Transverse colon (tissue), 4 donors: ENCODE data around the gene THSD4. TPM values are rescaled to one million over a fixed set of nuclear protein-coding genes. Genes with fewer than 3 reads are reported as not detected.
A peak's percentile ranks its signal among the peaks of the same experiment; 100 is the strongest.

Source experiments
- DNase-seq: peaks from one replicate; pipeline ENCODE4 v3.0.0-alpha.2; 2019
- H3K27ac ChIP-seq, 4 donors: fragments of 200-600 bp; sonication (generic); 2 replicates each; pipeline ENCODE4 v1.5.1; 2016 to 2018; ENCODE audit warnings: inconsistent platforms in 4 of 4
- H3K27me3 ChIP-seq: fragments of 200-600 bp; sonication (generic); 2 replicates; pipeline ENCODE4 v1.5.1; 2017; ENCODE audit warnings: inconsistent platforms
- H3K36me3 ChIP-seq, 4 donors: fragments of 200-600 bp; sonication (generic); 2 replicates each; pipeline ENCODE4 v1.5.1; 2017 to 2019; ENCODE audit warnings: inconsistent platforms in 4 of 4
- H3K4me1 ChIP-seq, 4 donors: fragments of 200-600 bp; sonication (generic); 2 replicates each; pipeline ENCODE4 v1.5.1; 2017 to 2020; ENCODE audit warnings: inconsistent platforms in 4 of 4
- H3K4me3 ChIP-seq, 4 donors: fragments of 200-600 bp; sonication (generic); 1 replicate in 1 of 4; 2 replicates in 3 of 4; pipeline versions ENCODE4 v1.5.1 to v1.6.1; 2017 to 2019; ENCODE audit warnings: inconsistent platforms in 4 of 4
- H3K9me3 ChIP-seq, 2 donors: fragments of 200-600 bp; sonication (generic); 2 replicates each; pipeline ENCODE4 v1.5.1; 2017 to 2019; ENCODE audit warnings: inconsistent platforms in 2 of 2
- EP300 ChIP-seq: sonication (generic); formaldehyde crosslinking; IDR thresholded peaks from one replicate; pipeline ENCODE4 v1.6.1; 2017; ENCODE audit warnings: antibody characterized with exemption, low read depth
- POLR2A ChIP-seq: fragments of 450-650 bp; IDR thresholded peaks from one replicate; pipeline ENCODE4 v1.6.1; 2016; ENCODE audit warnings: antibody characterized with exemption, mild to moderate bottlenecking, moderate library complexity
- POLR2AphosphoS5 ChIP-seq, 3 donors: sonication (generic); formaldehyde crosslinking; IDR thresholded peaks; one replicate each; pipeline ENCODE4 v1.6.1; 2016; ENCODE audit warnings: antibody characterized with exemption in 3 of 3
- WGBS, 2 donors: methylation state at CpG; one replicate each; pipeline ENCODE4 v1.1.5; 2018; ENCODE audit warnings: low coverage in 1 of 2; 5-methylcytosine and 5-hydroxymethylcytosine counted together
- in situ Hi-C, 4 donors: fragments of 200-750 bp; cut with MboI; loops; one replicate each; pipeline versions ENCODE4 v1.15.0 to v1.15.1; 2017; ENCODE audit warnings: low sequenced_read_pairs in 3 of 4, low pct_ligation_motif_present in 1 of 4, low pct_unique_long_range_greater_than_20kb in 1 of 4
- intact Hi-C: fragments of 100-400 bp; cut with DNase I; formaldehyde crosslinking; loops from one replicate; pipeline ENCODE4 v1.15.1; 2023; ENCODE audit warnings: low total_unique reads
- total RNA-seq, 4 donors: library from RNA; depleted of rRNA; stranded (reverse); fragments of >200 nt; gene quantifications; one replicate each; pipeline ENCODE4 v1.1.0, GENCODE V29; 2016
- TF ChIP-seq, protein P1 (sequence below), 5 experiments: fragments of 200-600 bp in 3 of 5; fragments of 450-650 bp in 2 of 5; sonication (generic) in 3 of 5; IDR thresholded peaks; 1 replicate in 2 of 5; 2 replicates in 3 of 5; pipeline ENCODE4 v1.5.1; 2016 to 2017; ENCODE audit warnings: antibody characterized with exemption in 5 of 5, inconsistent platforms in 3 of 5, mild to moderate bottlenecking in 2 of 5, moderate library complexity in 1 of 5

Gene THSD4
- total RNA-seq, 4 donors from 2014 or later, result 13.3 to 57.2 (median 47.4) TPM

DNA sequence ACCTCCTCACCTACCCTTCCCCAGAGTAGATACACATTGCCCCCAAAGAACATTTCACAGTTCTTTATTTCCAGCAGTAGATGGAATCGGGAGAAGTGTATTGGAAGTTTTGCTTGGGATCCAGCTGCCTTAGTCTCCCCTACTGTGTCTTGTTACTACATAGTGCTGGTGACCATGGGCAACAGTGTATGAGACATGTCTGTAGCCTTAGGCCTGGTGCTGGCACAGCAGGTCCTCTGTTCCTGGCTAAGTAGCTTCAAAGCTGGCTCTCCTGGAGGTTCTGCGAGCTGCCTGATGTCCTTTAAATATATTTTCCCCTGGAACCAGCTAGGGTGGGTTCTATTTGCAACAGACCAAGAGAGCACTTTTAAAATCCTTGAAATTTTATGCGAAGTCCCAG is 174.7 kb downstream of the THSD4 start:
- no peaks in the 10 kb centered on the region for H3K27me3 ChIP-seq
- no peak overlapping the region for H3K27ac ChIP-seq
- no peaks in the 10 kb centered on the region for H3K9me3 ChIP-seq
- peaks cover 7 to 14% (median 8%) of the 10 kb centered on the region in 4 donors for H3K4me1 ChIP-seq
- 84 to 87% methylated on average over 2 to 3 of the region's 3 CpGs for WGBS, 2 donors
- DNase-seq, result no peak
- no peak overlapping the region for H3K4me3 ChIP-seq
- intact Hi-C loops (no loop called here), in situ Hi-C loops (no loop called here)
- no peaks in the 10 kb centered on the region for H3K36me3 ChIP-seq
- TF ChIP-seq POLR2A (no peak), EP300 (no peak), POLR2AphosphoS5 (IDR thresholded peaks at IDR 0.05) (no peak)
- TF ChIP-seq, protein P1, sequence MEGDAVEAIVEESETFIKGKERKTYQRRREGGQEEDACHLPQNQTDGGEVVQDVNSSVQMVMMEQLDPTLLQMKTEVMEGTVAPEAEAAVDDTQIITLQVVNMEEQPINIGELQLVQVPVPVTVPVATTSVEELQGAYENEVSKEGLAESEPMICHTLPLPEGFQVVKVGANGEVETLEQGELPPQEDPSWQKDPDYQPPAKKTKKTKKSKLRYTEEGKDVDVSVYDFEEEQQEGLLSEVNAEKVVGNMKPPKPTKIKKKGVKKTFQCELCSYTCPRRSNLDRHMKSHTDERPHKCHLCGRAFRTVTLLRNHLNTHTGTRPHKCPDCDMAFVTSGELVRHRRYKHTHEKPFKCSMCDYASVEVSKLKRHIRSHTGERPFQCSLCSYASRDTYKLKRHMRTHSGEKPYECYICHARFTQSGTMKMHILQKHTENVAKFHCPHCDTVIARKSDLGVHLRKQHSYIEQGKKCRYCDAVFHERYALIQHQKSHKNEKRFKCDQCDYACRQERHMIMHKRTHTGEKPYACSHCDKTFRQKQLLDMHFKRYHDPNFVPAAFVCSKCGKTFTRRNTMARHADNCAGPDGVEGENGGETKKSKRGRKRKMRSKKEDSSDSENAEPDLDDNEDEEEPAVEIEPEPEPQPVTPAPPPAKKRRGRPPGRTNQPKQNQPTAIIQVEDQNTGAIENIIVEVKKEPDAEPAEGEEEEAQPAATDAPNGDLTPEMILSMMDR (IDR thresholded peaks at IDR 0.05), result no peak

GRCh38 chr15:71290881-71291635 is 175.8 kb downstream of the THSD4 start:
- DNase-seq, result no peak
- WGBS, 2 donors, result 81 to 89% methylated on average over 1 to 2 of the region's 2 CpGs
- Histone ChIP-seq H3K4me3 (no peak overlapping the region), H3K4me1 (peaks cover 18 to 25% (median 18%) of the 10 kb centered on the region in 4 donors), H3K27ac (no peak overlapping the region), H3K9me3 (no peaks in the 10 kb centered on the region), H3K27me3 (no peaks in the 10 kb centered on the region), H3K36me3 (no peaks in the 10 kb centered on the region)
- intact Hi-C loops (no loop called here), in situ Hi-C loops (no loop called here)
- TF ChIP-seq EP300, result no peak
- TF ChIP-seq POLR2A, result no peak
- no peak for TF ChIP-seq POLR2AphosphoS5 (IDR thresholded peaks at IDR 0.05)
- TF ChIP-seq, protein P1 (IDR thresholded peaks at IDR 0.05), result no peak

GRCh38 chr15:71291723-71292122 is 176.5 kb downstream of the THSD4 start:
- WGBS, 2 donors, result 46 to 86% methylated on average over 1 of the region's 1 CpG
- Histone ChIP-seq H3K27ac (no peak overlapping the region), H3K4me3 (no peak overlapping the region), H3K36me3 (no peaks in the 10 kb centered on the region), H3K27me3 (no peaks in the 10 kb centered on the region), H3K4me1 (peaks cover 18 to 31% (median 21%) of the 10 kb centered on the region in 4 donors), H3K9me3 (no peaks in the 10 kb centered on the region)
- intact Hi-C loops, result no loop called here
- TF ChIP-seq, protein P1 (IDR thresholded peaks at IDR 0.05), result no peak
- in situ Hi-C loops, result no loop called here
- no peak for DNase-seq

- no peaks in the 10 kb centered on the region for H3K36me3 ChIP-seq
- H3K4me1 ChIP-seq, result peaks cover 18 to 39% (median 23%) of the 10 kb centered on the region in 4 donors
- intact Hi-C loops, result no loop called here
- H3K4me3 ChIP-seq, result no peak overlapping the region
- no peaks in the 10 kb centered on the region for H3K9me3 ChIP-seq
- no peaks in the 10 kb centered on the region for H3K27me3 ChIP-seq
- no peak for TF ChIP-seq POLR2AphosphoS5 (IDR thresholded peaks at IDR 0.05)
- TF ChIP-seq POLR2A, result no peak
- no peak for TF ChIP-seq EP300
- TF ChIP-seq, protein P1 (IDR thresholded peaks at IDR 0.05), result no peak
- H3K27ac ChIP-seq, result peak overlapping the region in 2 of 4 donors; percentile 73 to 76
- no peak for DNase-seq
- WGBS, 2 donors, result 26 to 35% methylated on average over 2 of the region's 2 CpGs
- in situ Hi-C loops, result no loop called here
Observed at GRCh38 chr15:71293723-71294122, 178.5 kb downstream of the THSD4 start.
